Endothelial cell of umbilical vein (primary cell): ENCODE results near the gene CCDC117. TPM values are rescaled to one million over a fixed set of nuclear protein-coding genes. Genes with fewer than 3 reads are reported as not detected.

ENCODE experiments used
- BruUV-seq: library from RNA; stranded (reverse); fragments of 400-500 nt; replicated peaks from 2 replicates; lab custom pipeline; 2021; lab: Mats Ljungman, UMichigan
- CTCF ChIA-PET: fragments of 300-600, 350-600 bp; sonication (Branson Sonifier 250); formaldehyde crosslinking; loops from one replicate; lab custom pipeline; 2021; ENCODE audit warnings: antibody characterized with exemption, inconsistent platforms; lab: Charles Lee
- POLR2A ChIA-PET: fragments of 300-600, 350-600 bp; sonication (Branson Sonifier 250); formaldehyde crosslinking; loops from one replicate; lab custom pipeline; 2021; ENCODE audit warnings: antibody characterized with exemption, inconsistent platforms; lab: Charles Lee
- DNase-seq: peaks from one replicate; pipeline ENCODE4 v3.0.0-alpha.2; 2011; ENCODE audit warnings: low read depth, low spot score
- FAIRE-seq: peaks from 2 replicates; lab custom pipeline; 2011; peaks lifted over from hg19 to GRCh38; lab: Jason Lieb, UNC
- H2AFZ ChIP-seq: 2 replicates; pipeline ENCODE4 v1.6.0; 2012; ENCODE audit warnings: low read depth, low read length, control low read depth, inconsistent platforms
- H3K27ac ChIP-seq: 2 replicates; pipeline ENCODE4 v1.5.1; 2011; ENCODE audit warnings: low read depth, mild to moderate bottlenecking, control low read depth, low read length, moderate library complexity; ENCODE audit not compliant: insufficient read depth
- H3K27me3 ChIP-seq, 2 experiments: 2 replicates each; pipeline versions ENCODE4 v1.6.0 to v1.6.1; 2011; ENCODE audit warnings: low read length in 2 of 2, mixed read lengths in 1 of 2; ENCODE audit not compliant: control insufficient read depth in 2 of 2, insufficient read depth in 2 of 2
- H3K36me3 ChIP-seq, 2 experiments: 2 replicates in 1 of 2; 3 replicates in 1 of 2; pipeline ENCODE4 v1.5.1; 2011; ENCODE audit warnings: low read length in 2 of 2, mild to moderate bottlenecking in 1 of 2, moderate library complexity in 1 of 2; ENCODE audit not compliant: control insufficient read depth in 2 of 2, insufficient read depth in 2 of 2; ENCODE audit errors: extremely low read depth in 1 of 2
- H3K4me1 ChIP-seq: 3 replicates; pipeline ENCODE4 v1.5.1; 2011; ENCODE audit warnings: mild to moderate bottlenecking, low read length; ENCODE audit not compliant: control insufficient read depth, insufficient read depth; ENCODE audit errors: extremely low read depth
- H3K4me2 ChIP-seq: 2 replicates; pipeline ENCODE4 v1.6.1; 2011; ENCODE audit warnings: low read length, control low read depth, mixed read lengths; ENCODE audit not compliant: insufficient read depth
- H3K4me3 ChIP-seq, 3 experiments: fragments of 200-600 bp in 1 of 3; sonication (generic), shearing (Covaris generic) in 1 of 3; replicated peaks in 1 of 3; 2 replicates each; pipeline ENCODE4 v1.5.1; 2011 to 2016; ENCODE audit warnings: control low read depth in 3 of 3, low read length in 3 of 3, mild to moderate bottlenecking in 2 of 3, inconsistent platforms in 1 of 3, low read depth in 1 of 3, moderate library complexity in 1 of 3; ENCODE audit not compliant: insufficient read depth in 1 of 3
- H3K79me2 ChIP-seq: 2 replicates; pipeline ENCODE4 v1.6.0; 2012; ENCODE audit warnings: low read length, inconsistent platforms; ENCODE audit not compliant: control insufficient read depth, insufficient read depth
- H3K9ac ChIP-seq: replicated peaks from 2 replicates; pipeline ENCODE3; 2011; ENCODE audit warnings: low read length, control low read depth; ENCODE audit not compliant: insufficient read depth; ENCODE audit errors: extremely low read depth
- H3K9me1 ChIP-seq: replicated peaks from 3 replicates; pipeline ENCODE4 v1.6.0; 2011; ENCODE audit warnings: mild to moderate bottlenecking, low read length; ENCODE audit not compliant: control insufficient read depth, insufficient read depth; ENCODE audit errors: extremely low read depth
- H3K9me3 ChIP-seq: replicated peaks from 2 replicates; pipeline ENCODE4 v1.5.1; 2012; ENCODE audit warnings: low read length, inconsistent platforms; ENCODE audit not compliant: control insufficient read depth, insufficient read depth
- H4K20me1 ChIP-seq: replicated peaks from 2 replicates; pipeline ENCODE3; 2011; ENCODE audit warnings: mild to moderate bottlenecking, low read length; ENCODE audit not compliant: control insufficient read depth, insufficient read depth; ENCODE audit errors: extremely low read depth
- CTCF ChIP-seq, 2 donors: IDR thresholded peaks; 1 replicate in 1 of 2; 2 replicates in 1 of 2; pipeline ENCODE4 v1.5.1; 2011; ENCODE audit warnings: low read length in 2 of 2, mild to moderate bottlenecking in 2 of 2, moderate library complexity in 2 of 2, control low read depth in 1 of 2, inconsistent platforms in 1 of 2, low read depth in 1 of 2; ENCODE audit not compliant: insufficient read depth in 1 of 2; ENCODE audit errors: extremely low read depth in 1 of 2
- EZH2 ChIP-seq: IDR thresholded peaks from 2 replicates; pipeline ENCODE4 v1.6.1; 2012; ENCODE audit warnings: borderline replicate concordance, low read depth, mild to moderate bottlenecking, moderate library complexity, low read length, inconsistent platforms; ENCODE audit not compliant: severe bottlenecking
- FOS ChIP-seq: IDR thresholded peaks from 2 replicates; pipeline ENCODE4 v1.6.1; 2011; ENCODE audit warnings: mild to moderate bottlenecking, low read length, moderate library complexity, borderline replicate concordance; ENCODE audit not compliant: insufficient read depth
- GATA2 ChIP-seq: IDR thresholded peaks from 2 replicates; pipeline ENCODE4 v1.7.0; 2011; ENCODE audit warnings: low read depth, mild to moderate bottlenecking, moderate library complexity, mixed read lengths, low read length; ENCODE audit not compliant: insufficient read length, insufficient read depth
- JUN ChIP-seq: IDR thresholded peaks from 2 replicates; pipeline ENCODE4 v1.6.1; 2011; ENCODE audit warnings: borderline replicate concordance, low read depth; ENCODE audit not compliant: insufficient read length, insufficient read depth
- MAX ChIP-seq: IDR thresholded peaks from 2 replicates; pipeline ENCODE4 v1.6.1; 2011; ENCODE audit not compliant: insufficient read depth, insufficient read length
- MYC ChIP-seq: IDR thresholded peaks from one replicate; pipeline ENCODE4 v1.6.1; 2011; ENCODE audit warnings: mild to moderate bottlenecking, low read depth, low read length
- POLR2A ChIP-seq: IDR thresholded peaks from 2 replicates; pipeline ENCODE4 v1.6.1; 2012; ENCODE audit warnings: low read depth, mild to moderate bottlenecking, control low read depth, low read length
- POLR2AphosphoS5 ChIP-seq: IDR thresholded peaks from 2 replicates; pipeline ENCODE4 v1.6.1; 2012; ENCODE audit warnings: low read depth, mild to moderate bottlenecking, control low read depth, low read length, moderate library complexity; ENCODE audit not compliant: insufficient read depth
- dilution Hi-C: fragments of 300-500 bp; cut with MboI; formaldehyde crosslinking; loops from one replicate; pipeline ENCODE4 v1.15.0; 2019; ENCODE audit warnings: low sequenced_read_pairs; ENCODE audit not compliant: extremely low pct_ligation_motif_present
- intact Hi-C: fragments of 100-400 bp; cut with micrococcal nuclease; formaldehyde crosslinking; loops from one replicate; pipeline ENCODE4 v1.10.0; 2022
- polyA plus RNA-seq, 4 experiments: library from polyadenylated mRNA; depleted of rRNA in 3 of 4; stranded (reverse) in 3 of 4; unstranded in 1 of 4; fragments of >200 nt; gene quantifications; 2 replicates each; pipeline versions ENCODE4 v1.2.1 to v1.2.3, GENCODE V29; 2011 to 2012; ENCODE audit warnings: missing spikeins in 1 of 4
- total RNA-seq: library from RNA; stranded (reverse); gene quantifications from 2 replicates; pipeline ENCODE4 v1.2.3, GENCODE V29; 2021

CCDC117 gene
- total and polyA plus RNA-seq, 2 donors (not counting 3 experiments of a cell fraction or from before 2014, with no cell fraction given): 5.5 to 23.3 TPM

- DNase-seq (no peak), FAIRE-seq (no peak)
- Histone ChIP-seq H3K9me1 (no peaks in the 10 kb centered on the region), H3K27ac (no peak overlapping the region), H3K36me3 (no peaks in the 10 kb centered on the region), H3K4me3 (no peak overlapping the region), H3K9me3 (no peaks in the 10 kb centered on the region), H3K27me3 (no peaks in the 10 kb centered on the region), H2AFZ (no peak overlapping the region), H4K20me1 (no peaks in the 10 kb centered on the region), H3K4me2 (no peak overlapping the region), H3K9ac (no peak overlapping the region), H3K4me1 (peaks cover 10% of the 10 kb centered on the region), H3K79me2 (no peaks in the 10 kb centered on the region)
- ChIA-PET CTCF (interaction anchor here (0.9 to 2.0 kb wide), 3 partner anchors 20 to 232 kb away, joined by 4 to 6 read pairs (median 6); no protein-coding TSS in a partner anchor), POLR2A (no interaction called here)
- dilution Hi-C loops: no loop called here
- no TSS peak for BruUV-seq
- intact Hi-C loops: no loop called here
- TF ChIP-seq JUN: no peak
- no peak for TF ChIP-seq MAX
- no peak for TF ChIP-seq POLR2AphosphoS5
- TF ChIP-seq POLR2A: no peak
These were observed 36.3 kb downstream of the CCDC117 start for GRCh38 chr22:28808716-28809355.

GRCh38 chr22:28810821-28811491, 38.5 kb downstream of the CCDC117 start:
- no peaks in the 10 kb centered on the region for H3K27me3 ChIP-seq
- intact Hi-C loops: loop anchor here (1.0 kb wide), 1 partner anchor 11 kb away; the partner anchor contains the start of gene XBP1
- CTCF ChIA-PET: interaction anchor here (3.0 kb wide), 1 partner anchor 211 kb away, joined by 13 read pairs; no protein-coding TSS in a partner anchor
- no peaks in the 10 kb centered on the region for H4K20me1 ChIP-seq
- peak overlapping the region in 1 of 3 experiments; percentile 2 for H3K4me3 ChIP-seq
- peak overlapping the region; percentile 2 for H2AFZ ChIP-seq
- peak; percentile 88 for DNase-seq
- dilution Hi-C loops: no loop called here
- FAIRE-seq: peak; percentile 65
- no peaks in the 10 kb centered on the region for H3K36me3 ChIP-seq
- no TSS peak for BruUV-seq
- no peaks in the 10 kb centered on the region for H3K9me1 ChIP-seq
- TF ChIP-seq POLR2A (no peak), EZH2 (no peak), MAX (no peak), GATA2 (no peak), MYC (no peak), POLR2AphosphoS5 (no peak), CTCF (IDR thresholded peaks at IDR 0.05; ENCODE audit: extremely low read depth in 1 of 2, insufficient read depth in 1 of 2, low read depth in 1 of 2, low read length in 2 of 2) (no peak), JUN (no peak), FOS (no peak)
- H3K79me2 ChIP-seq: no peaks in the 10 kb centered on the region
- no peaks in the 10 kb centered on the region for H3K9me3 ChIP-seq
- H3K27ac ChIP-seq: no peak overlapping the region
- H3K9ac ChIP-seq: no peak overlapping the region
- H3K4me2 ChIP-seq: peak overlapping the region; percentile 43
- POLR2A ChIA-PET: no interaction called here
- peaks cover 10% of the 10 kb centered on the region for H3K4me1 ChIP-seq
